Effector CD8-positive, alpha-beta T cell (primary cell): ENCODE results near the gene CAMTA1.

ENCODE experiments used
- DNase-seq: peaks from one replicate; lab custom pipeline; 2025; lab: John Stamatoyannopoulos, UW

The CAMTA1 gene

GRCh38 chr1:6779089-6779805 lies 6.0 kb upstream of the CAMTA1 start:
- no peak for DNase-seq

- no peak for DNase-seq
These were observed 3.1 kb upstream of the CAMTA1 start for GRCh38 chr1:6782151-6782550.

GRCh38 chr1:6783221-6783620 lies 2.0 kb upstream of the CAMTA1 start:
- no peak for DNase-seq

- no peak for DNase-seq
These were observed 1.2 kb upstream of the CAMTA1 start for GRCh38 chr1:6783936-6784559.

- peak; percentile 100 for DNase-seq
These were observed 515 bp upstream of the CAMTA1 start for GRCh38 chr1:6784560-6785317.

GRCh38 chr1:6785728-6786505 lies 663 bp downstream of the CAMTA1 start:
- DNase-seq, result peak; percentile 32

GRCh38 chr1:6788946-6789345 lies 3.7 kb downstream of the CAMTA1 start:
- DNase-seq, result no peak

GRCh38 chr1:6790146-6790545 lies 4.9 kb downstream of the CAMTA1 start:
- no peak for DNase-seq

GRCh38 chr1:6794164-6794563 lies 8.9 kb downstream of the CAMTA1 start:
- no peak for DNase-seq

- no peak for DNase-seq
These were observed 9.9 kb downstream of the CAMTA1 start for GRCh38 chr1:6795203-6795602.

GRCh38 chr1:6795661-6796060 lies 10.4 kb downstream of the CAMTA1 start:
- no peak for DNase-seq

- no peak for DNase-seq
These were observed 10.8 kb downstream of the CAMTA1 start for GRCh38 chr1:6796095-6796494.

GRCh38 chr1:6799499-6799898 lies 14.2 kb downstream of the CAMTA1 start:
- no peak for DNase-seq

- no peak for DNase-seq
These were observed 15.5 kb downstream of the CAMTA1 start for GRCh38 chr1:6800745-6801144.

GRCh38 chr1:6801199-6801598 lies 15.9 kb downstream of the CAMTA1 start:
- DNase-seq, result no peak

GRCh38 chr1:6801966-6802365 lies 16.7 kb downstream of the CAMTA1 start:
- DNase-seq, result no peak

GRCh38 chr1:6802454-6802853 lies 17.2 kb downstream of the CAMTA1 start:
- no peak for DNase-seq

- DNase-seq, result no peak
These were observed 17.6 kb downstream of the CAMTA1 start for GRCh38 chr1:6802893-6803292.

GRCh38 chr1:6803357-6803756 lies 18.1 kb downstream of the CAMTA1 start:
- DNase-seq, result no peak

GRCh38 chr1:6805004-6805416 lies 19.8 kb downstream of the CAMTA1 start:
- no peak for DNase-seq

GRCh38 chr1:6807782-6808181 lies 22.5 kb downstream of the CAMTA1 start:
- DNase-seq, result no peak

- DNase-seq, result no peak
These were observed 24.2 kb downstream of the CAMTA1 start for GRCh38 chr1:6809461-6809860.
